HG03139 (cell line): ENCODE results near the gene GNB5.

Experiments used
- ATAC-seq: cut with Tn5 transposase; IDR thresholded peaks from one replicate; pipeline ENCODE4 v1.9.1; 2021; ENCODE audit not compliant: unreplicated experiment

Gene GNB5

DNA sequence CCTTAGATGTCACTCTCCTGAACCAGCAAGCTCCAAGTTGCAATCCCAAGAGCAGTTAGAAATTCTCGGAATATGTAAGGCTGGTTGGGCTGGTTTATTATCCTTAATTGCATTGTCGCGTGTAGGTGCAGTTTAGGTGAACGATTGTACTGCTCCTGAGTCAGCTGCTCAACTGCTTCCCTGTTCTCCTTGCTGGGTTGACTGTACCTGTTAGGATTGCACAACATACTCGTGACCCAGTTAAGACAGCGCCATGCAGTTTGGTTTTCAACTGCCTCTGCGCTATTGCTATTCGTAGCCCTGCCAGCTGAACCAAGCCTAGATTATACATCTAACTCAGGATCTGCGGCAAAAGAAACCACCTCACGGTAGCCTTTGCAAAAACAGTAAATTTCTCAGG is 119.6 kb downstream of the GNB5 start:
- ATAC-seq, result no peak

DNA sequence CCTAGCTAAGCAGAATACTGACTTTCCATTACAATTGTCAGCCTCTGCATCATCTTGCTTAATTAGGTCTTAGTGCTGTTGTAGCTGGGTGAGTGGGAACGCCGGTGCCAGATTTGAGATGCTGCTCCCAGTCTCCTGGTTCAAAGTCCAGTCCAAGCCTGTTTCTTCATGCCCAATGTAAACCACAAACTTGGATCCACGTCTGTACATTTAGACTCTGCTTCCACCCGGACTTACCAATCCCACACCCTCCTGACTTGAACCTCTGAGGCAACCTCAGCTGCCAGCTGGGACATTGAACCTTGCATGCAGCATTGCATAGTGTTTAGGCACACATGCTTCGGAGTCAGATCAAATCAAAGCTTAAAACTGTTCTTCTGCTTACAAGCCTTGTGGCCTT is 121.6 kb downstream of the GNB5 start:
- ATAC-seq, result no peak

DNA sequence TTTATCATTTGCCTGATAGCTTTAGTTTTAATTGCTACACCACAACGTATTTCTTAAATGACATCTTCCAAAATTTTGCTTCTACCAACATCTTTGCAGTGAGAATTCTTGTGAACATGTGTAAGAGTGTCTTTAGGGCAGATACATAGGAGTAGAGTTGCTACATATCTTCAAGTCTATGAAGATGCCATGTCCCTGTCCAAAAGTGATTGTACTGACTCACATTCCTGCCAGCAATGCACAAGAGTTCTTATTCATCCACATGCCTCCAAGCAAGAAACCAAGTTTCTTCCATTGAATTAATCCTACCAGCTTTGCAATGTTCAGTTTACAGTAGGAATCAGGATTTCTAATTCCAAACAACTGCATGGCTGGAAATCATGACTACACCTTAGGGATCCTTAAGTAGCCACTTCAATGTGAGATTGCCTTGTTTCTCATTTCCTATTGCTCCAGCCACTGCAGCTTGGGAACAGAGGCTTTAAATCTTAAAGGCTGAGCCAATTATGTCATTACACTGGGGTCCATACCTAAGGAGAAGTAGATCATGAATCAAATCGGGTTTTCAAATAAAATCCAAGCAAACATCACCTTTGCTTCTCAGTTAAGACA is 123.1 kb downstream of the GNB5 start:
- ATAC-seq, result no peak

DNA sequence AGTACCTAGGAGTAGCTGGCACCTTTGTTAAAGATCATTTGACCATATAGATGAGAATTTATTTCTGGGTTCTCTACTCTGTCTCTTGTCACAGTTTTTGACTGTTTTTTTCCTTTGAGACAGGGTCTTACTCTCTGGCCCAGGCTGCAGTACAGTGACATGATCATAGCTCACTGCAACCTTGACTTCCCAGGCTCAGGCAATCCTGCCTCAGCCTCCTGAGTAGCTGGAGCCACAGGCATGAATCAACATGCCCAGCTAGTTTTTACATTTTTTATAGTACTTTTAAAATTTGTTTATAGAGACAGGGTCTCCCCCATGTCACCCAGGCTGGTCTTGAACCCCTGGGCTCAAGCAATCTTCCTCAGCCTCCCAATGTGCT is 123.7 kb downstream of the GNB5 start:
- ATAC-seq, result no peak

DNA sequence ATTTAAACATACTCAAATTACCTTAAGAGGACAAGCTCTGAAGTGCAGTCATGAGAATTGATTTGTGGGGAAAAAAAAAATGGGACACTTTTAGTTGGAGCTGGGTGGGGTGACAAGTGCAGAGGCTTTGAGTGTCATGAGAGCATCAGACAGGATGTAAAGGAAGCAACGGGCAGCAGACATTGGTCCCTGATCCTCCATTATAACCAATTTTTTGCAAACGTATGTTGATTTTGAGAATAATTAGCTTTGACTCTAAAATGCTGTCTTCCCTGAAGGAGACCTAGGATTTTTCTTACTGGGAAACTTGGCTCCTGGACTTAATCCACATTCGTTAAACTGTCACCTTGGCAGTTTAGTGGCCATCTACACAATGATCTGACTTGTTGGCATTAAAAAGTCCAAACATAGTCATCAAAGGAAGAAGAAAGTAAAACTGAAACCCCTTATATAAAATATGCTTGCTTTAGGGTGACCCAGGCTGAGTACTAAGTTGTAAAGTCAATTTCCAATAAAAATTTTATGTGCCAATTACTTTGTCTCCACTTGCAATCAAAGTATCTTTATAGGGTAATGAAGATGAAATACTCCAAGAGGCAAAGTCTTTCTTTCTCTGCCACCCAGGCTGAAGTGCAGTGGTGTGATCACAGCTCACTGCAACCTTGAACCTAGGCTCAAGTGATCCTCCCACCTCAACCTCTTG is 124.2 kb downstream of the GNB5 start:
- no peak for ATAC-seq
